Body of pancreas (tissue), 4 donors: Measurements from ENCODE around the gene RABAC1. TPM values are rescaled to one million over a fixed set of nuclear protein-coding genes. Genes with fewer than 3 reads are reported as not detected.

Source experiments
- ATAC-seq: fragments of 150-250 bp; one replicate; pipeline ENCODE4 v1.9.1; 2016
- DNase-seq, 4 donors: peaks; one replicate each; pipeline ENCODE4 v3.0.0-alpha.2; 2019
- H3K27ac ChIP-seq, 4 donors: fragments of 200-600 bp; sonication (generic); 1 replicate in 3 of 4; 2 replicates in 1 of 4; pipeline versions ENCODE4 v1.5.1 to v1.6.1; 2016 to 2019; ENCODE audit warnings: mild to moderate bottlenecking in 1 of 4, mixed read lengths in 1 of 4, moderate library complexity in 1 of 4
- H3K27me3 ChIP-seq, 2 donors: fragments of 200-600 bp; sonication (generic); one replicate each; pipeline ENCODE4 v1.6.0; 2016; ENCODE audit warnings: mild to moderate bottlenecking in 1 of 2
- H3K36me3 ChIP-seq, 2 donors: fragments of 200-600 bp; sonication (generic); replicated peaks in 1 of 2; 2 replicates each; pipeline ENCODE4 v1.5.1; 2016; ENCODE audit warnings: low read depth in 2 of 2; ENCODE audit not compliant: insufficient read depth in 1 of 2
- H3K4me1 ChIP-seq: fragments of 200-600 bp; sonication (generic); one replicate; pipeline ENCODE4 v1.6.0; 2016
- H3K4me3 ChIP-seq, 2 donors: fragments of 200-600 bp; sonication (generic); 1 replicate in 1 of 2; 2 replicates in 1 of 2; pipeline ENCODE4 v1.5.1; 2016 to 2019
- H3K9me3 ChIP-seq, 3 donors: fragments of 200-600 bp; sonication (generic); 1 replicate in 2 of 3; 2 replicates in 1 of 3; pipeline ENCODE4 v1.5.1; 2016
- POLR2A ChIP-seq, 3 donors: fragments of 450-650 bp; IDR thresholded peaks; one replicate each; pipeline ENCODE4 v1.6.1; 2016; ENCODE audit warnings: antibody characterized with exemption in 3 of 3, mild to moderate bottlenecking in 2 of 3
- WGBS, 2 donors: methylation state at CpG; one replicate each; pipeline ENCODE4 v1.1.5; 2017; 5-methylcytosine and 5-hydroxymethylcytosine counted together
- intact Hi-C: fragments of 100-400 bp; cut with DNase I; formaldehyde crosslinking; loops from one replicate; pipeline ENCODE4 v1.15.1; 2023
- total RNA-seq, 2 donors: library from RNA; depleted of rRNA; stranded (reverse); fragments of >200 nt; gene quantifications; one replicate each; pipeline ENCODE4 v1.1.0, GENCODE V29; 2016
- TF ChIP-seq, protein P1 (sequence below), 7 experiments: fragments of 450-650 bp in 4 of 7; fragments of 200-600 bp in 3 of 7; sonication (generic) in 3 of 7; IDR thresholded peaks; one replicate each; pipeline ENCODE4 v1.5.1; 2016 to 2019; ENCODE audit warnings: antibody characterized with exemption in 7 of 7

The RABAC1 gene
- total RNA-seq, 2 donors from 2014 or later = 87.3 to 88.5 TPM

DNA sequence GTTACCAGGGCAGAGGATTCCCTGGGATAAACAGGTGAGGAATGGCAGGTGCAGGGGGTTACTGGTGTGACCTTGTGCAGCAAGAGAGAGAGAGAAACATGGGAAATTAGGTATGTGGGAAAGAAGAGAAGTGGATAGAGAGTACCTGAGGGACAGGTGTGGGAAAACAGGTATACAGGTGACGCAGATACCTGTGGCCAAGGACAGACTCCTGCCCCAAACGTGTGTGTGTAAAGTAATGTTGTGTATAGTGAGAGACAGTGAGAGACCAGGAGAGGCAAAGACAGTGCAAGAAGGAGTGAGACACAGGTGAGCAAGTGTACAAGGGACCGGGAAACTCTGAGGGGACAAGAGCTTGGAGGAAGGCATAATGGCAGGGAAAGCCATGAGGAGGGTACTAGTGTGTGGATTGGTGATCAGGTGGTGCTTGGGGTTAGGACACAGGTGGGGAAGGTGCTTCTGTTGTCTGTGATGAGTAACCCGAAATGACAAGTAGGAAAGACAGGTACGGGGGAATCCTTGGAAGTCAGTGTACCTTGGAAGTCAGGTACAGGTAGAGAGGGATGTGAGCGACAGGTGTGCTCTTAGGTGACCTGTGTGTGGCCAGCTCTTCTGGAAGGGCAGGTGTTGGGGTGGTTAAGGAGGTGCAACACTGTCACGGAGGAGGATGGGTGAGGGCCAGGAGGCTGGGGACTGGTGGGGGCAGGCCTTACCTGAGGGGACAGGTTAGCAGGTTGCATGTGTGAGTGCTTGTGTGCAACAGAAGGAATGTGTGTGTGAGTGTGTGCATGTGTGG is 33.7 kb downstream of the RABAC1 start:
- no peak for ATAC-seq
- peaks cover 0 to 11% of the 10 kb centered on the region in 2 donors for H3K27me3 ChIP-seq

DNA sequence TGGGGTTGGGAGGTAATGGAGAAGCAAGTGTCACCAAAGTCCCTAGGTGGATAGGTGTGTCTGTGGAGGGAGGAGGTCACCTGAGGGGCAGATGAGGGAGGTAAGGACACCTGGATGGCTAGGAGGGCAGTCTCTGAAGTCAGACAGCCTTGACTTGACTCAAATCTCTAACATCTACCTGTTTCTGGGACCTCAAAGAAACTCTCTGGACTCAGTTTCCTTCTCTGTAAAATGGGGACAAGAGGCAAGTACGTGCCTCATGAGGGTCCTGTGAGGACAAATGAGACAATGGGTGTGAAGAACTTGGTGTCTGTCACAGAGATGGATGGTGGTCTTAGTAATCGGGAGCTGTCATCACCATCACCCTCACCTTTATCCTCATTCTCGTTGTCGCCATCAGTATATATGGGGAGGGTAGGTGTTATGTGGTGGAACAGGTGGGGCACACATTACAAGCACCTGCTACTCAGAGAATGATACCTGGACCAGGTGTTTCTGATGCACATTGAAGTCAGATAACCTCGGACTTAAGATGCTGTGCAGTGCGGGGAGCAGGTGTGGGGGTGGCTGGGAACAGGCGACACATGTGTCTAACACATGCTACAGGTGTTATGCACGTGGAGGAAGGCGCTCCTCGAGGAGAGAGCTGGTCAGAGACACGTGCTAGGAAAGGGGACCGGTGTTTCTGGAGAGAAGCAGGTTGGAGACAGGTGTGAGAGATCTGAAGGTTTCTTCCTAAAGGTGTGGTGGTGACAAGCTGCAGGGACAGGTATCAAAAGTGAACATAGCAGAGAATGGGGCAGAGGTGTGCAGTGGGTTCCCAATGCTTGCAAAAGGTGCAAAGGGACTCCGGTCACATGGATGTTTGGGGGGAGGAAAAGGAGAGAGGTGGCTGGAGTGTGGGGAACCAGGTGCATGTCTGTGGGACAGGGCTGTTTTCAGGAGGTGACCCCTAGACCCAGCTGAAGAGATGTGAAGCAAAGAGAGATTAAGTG is 34.7 kb downstream of the RABAC1 start:
- Histone ChIP-seq H3K4me3 (no peak overlapping the region), H3K27me3 (peaks cover 0 to 11% of the 10 kb centered on the region in 2 donors), H3K36me3 (no peaks in the 10 kb centered on the region), H3K27ac (no peak overlapping the region), H3K9me3 (no peaks in the 10 kb centered on the region), H3K4me1 (peaks cover 20% of the 10 kb centered on the region)
- TF ChIP-seq, protein P1, sequence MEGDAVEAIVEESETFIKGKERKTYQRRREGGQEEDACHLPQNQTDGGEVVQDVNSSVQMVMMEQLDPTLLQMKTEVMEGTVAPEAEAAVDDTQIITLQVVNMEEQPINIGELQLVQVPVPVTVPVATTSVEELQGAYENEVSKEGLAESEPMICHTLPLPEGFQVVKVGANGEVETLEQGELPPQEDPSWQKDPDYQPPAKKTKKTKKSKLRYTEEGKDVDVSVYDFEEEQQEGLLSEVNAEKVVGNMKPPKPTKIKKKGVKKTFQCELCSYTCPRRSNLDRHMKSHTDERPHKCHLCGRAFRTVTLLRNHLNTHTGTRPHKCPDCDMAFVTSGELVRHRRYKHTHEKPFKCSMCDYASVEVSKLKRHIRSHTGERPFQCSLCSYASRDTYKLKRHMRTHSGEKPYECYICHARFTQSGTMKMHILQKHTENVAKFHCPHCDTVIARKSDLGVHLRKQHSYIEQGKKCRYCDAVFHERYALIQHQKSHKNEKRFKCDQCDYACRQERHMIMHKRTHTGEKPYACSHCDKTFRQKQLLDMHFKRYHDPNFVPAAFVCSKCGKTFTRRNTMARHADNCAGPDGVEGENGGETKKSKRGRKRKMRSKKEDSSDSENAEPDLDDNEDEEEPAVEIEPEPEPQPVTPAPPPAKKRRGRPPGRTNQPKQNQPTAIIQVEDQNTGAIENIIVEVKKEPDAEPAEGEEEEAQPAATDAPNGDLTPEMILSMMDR (IDR thresholded peaks at IDR 0.05) = no peak
- no peak for TF ChIP-seq POLR2A (IDR thresholded peaks at IDR 0.05)
- no peak for DNase-seq
- intact Hi-C loops = loop anchor here (5.0 kb wide), 1 partner anchor 32 kb away; no protein-coding TSS in a partner anchor
- ATAC-seq = no peak
- 51 to 52% methylated on average over 13 of the region's 13 CpGs for WGBS, 2 donors

More for the DNA sequence above, 33.7 kb downstream of the RABAC1 start:
- Histone ChIP-seq H3K36me3 (no peaks in the 10 kb centered on the region), H3K4me3 (no peak overlapping the region), H3K4me1 (peaks cover 21% of the 10 kb centered on the region), H3K27ac (no peak overlapping the region), H3K9me3 (no peaks in the 10 kb centered on the region)
- intact Hi-C loops = loop anchor here (5.0 kb wide), 1 partner anchor 33 kb away; no protein-coding TSS in a partner anchor
- DNase-seq = no peak
- WGBS, 2 donors = 40 to 54% methylated on average over 7 of the region's 7 CpGs
- TF ChIP-seq, protein P1 (IDR thresholded peaks at IDR 0.05) = no peak
- no peak for TF ChIP-seq POLR2A (IDR thresholded peaks at IDR 0.05)

DNA sequence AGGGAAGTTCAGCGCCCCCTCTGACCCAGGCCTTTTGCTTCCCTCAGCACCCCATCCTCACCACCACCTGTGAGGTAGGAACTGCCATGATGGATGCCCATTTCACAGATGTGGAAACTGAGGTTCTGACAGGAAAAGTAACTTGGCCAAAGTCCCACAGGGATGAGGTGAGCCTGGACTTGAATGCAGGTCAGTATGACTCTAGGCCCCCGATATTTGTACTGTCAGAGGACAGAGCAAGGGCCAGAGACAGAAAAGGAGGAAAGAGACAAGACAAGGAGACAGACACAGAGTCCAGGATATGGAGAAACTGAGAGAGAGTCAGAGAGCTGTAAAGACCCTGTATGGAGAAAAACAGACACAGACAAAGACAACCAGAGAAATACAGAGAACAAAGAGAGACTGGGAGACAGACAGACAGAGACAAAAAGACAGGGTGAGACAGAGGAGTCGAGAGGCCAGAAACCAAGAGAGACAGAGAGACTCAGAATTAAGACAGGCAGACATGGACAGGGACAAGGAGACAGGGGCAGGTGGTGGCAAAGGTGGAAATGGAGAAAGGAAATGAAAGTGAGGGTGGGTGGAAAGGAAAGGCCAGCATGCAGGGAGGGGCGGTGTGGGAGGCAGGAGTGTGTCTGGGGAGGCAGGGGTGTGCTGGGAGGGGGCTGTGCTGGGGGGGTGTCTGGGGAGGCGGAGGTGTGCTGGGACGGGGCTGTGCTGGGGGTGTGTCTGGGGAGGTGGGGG is 35.9 kb downstream of the RABAC1 start:
- intact Hi-C loops = no loop called here
- no peak for ATAC-seq
- Histone ChIP-seq H3K4me3 (no peak overlapping the region), H3K27ac (no peak overlapping the region), H3K9me3 (no peaks in the 10 kb centered on the region), H3K4me1 (peaks cover 8% of the 10 kb centered on the region), H3K27me3 (peaks cover 0 to 11% of the 10 kb centered on the region in 2 donors), H3K36me3 (no peaks in the 10 kb centered on the region)
- WGBS, 2 donors = 37 to 42% methylated on average over 3 to 4 of the region's 6 CpGs
- TF ChIP-seq POLR2A (IDR thresholded peaks at IDR 0.05) = no peak
- TF ChIP-seq, protein P1 (IDR thresholded peaks at IDR 0.05) = no peak
- DNase-seq = no peak

DNA sequence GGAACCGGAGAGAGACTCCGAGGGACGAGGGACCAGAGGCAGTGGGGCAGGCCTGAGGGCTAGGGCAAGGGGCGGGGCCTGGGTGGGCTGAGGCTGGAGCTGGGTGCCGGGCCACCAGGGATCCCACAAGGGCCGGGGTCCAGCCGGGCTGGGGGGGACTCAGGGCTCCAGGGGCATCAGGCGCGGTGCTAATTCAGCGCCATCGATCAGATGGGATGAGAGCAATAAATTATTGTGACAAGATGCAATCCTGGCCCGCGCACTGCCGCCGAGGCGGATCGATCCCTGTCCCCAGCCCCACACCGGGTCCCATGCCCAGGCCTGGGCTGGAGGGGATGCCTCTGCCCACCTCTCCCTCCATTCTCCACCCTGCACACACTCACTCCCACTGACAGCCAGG is 36.5 kb downstream of the RABAC1 start:
- H3K36me3 ChIP-seq = no peaks in the 10 kb centered on the region
- no peak for ATAC-seq
- no peak overlapping the region for H3K27ac ChIP-seq
- TF ChIP-seq POLR2A (IDR thresholded peaks at IDR 0.05) = no peak
- TF ChIP-seq, protein P1 (IDR thresholded peaks at IDR 0.05) = no peak
- H3K4me1 ChIP-seq = peaks cover 2% of the 10 kb centered on the region
- H3K4me3 ChIP-seq = no peak overlapping the region
- no peak for DNase-seq
- 31 to 32% methylated on average over 17 to 18 of the region's 18 CpGs for WGBS, 2 donors
- peaks cover 0 to 11% of the 10 kb centered on the region in 2 donors for H3K27me3 ChIP-seq
- intact Hi-C loops = no loop called here
- no peaks in the 10 kb centered on the region for H3K9me3 ChIP-seq
